HepG2 (cell line): ENCODE data around the gene SGK1. TPM values are rescaled to one million over a fixed set of nuclear protein-coding genes. Genes with fewer than 3 reads are reported as not detected.

Source experiments
- ATAC-seq: fragments of 200-7000 bp; cut with Tn5 transposase; 3 replicates; pipeline ENCODE4 v1.9.1; 2020; ENCODE audit warnings: mild to moderate bottlenecking, moderate library complexity
- BruUV-seq: library from RNA; stranded (reverse); fragments of 400-500 nt; replicated peaks from 2 replicates; lab custom pipeline; 2021; lab: Mats Ljungman, UMichigan
- CTCF ChIA-PET: fragments of 300-600 bp; formaldehyde crosslinking; extraction: SDS; loops from one replicate; lab custom pipeline; 2021; ENCODE audit warnings: low total read pairs, inconsistent platforms, low intra/inter-chr PET ratio; lab: Yijun Ruan, JAX
- POLR2A ChIA-PET: fragments of 350-600 bp; sonication (Branson Sonifier 250); formaldehyde crosslinking; loops from one replicate; lab custom pipeline; 2020; ENCODE audit warnings: antibody characterized with exemption, inconsistent platforms; lab: Yijun Ruan, JAX
- DNase-seq: peaks from one replicate; pipeline ENCODE4 v3.0.0-alpha.2; 2015; ENCODE audit warnings: low spot score
- FAIRE-seq: peaks from 3 replicates; lab custom pipeline; 2011; peaks lifted over from hg19 to GRCh38; lab: Jason Lieb, UNC
- H2AFZ ChIP-seq: one replicate; pipeline ENCODE4 v1.6.1; 2011; ENCODE audit warnings: low read length, inconsistent platforms
- H3K27ac ChIP-seq: fragments of 300-600 bp; 3 replicates; pipeline ENCODE4 v1.8.0; 2011; ENCODE audit warnings: mixed run types, mild to moderate bottlenecking, mixed read lengths, low read length, inconsistent platforms; ENCODE audit not compliant: insufficient read depth; ENCODE audit errors: extremely low read length
- H3K27me3 ChIP-seq, 2 experiments: fragments of 200-600 bp in 1 of 2; 2 replicates in 1 of 2; 3 replicates in 1 of 2; pipeline versions ENCODE4 v1.6.0 to v1.8.0; 2011; ENCODE audit warnings: low read length in 2 of 2, mild to moderate bottlenecking in 2 of 2, moderate library complexity in 2 of 2, inconsistent platforms in 1 of 2; ENCODE audit not compliant: insufficient read depth in 2 of 2, control insufficient read depth in 1 of 2
- H3K36me3 ChIP-seq, 2 experiments: fragments of 200-600 bp in 1 of 2; replicated peaks in 1 of 2; 2 replicates in 1 of 2; 3 replicates in 1 of 2; pipeline versions ENCODE4 v1.5.1 to v1.8.0; 2011; ENCODE audit warnings: low read length in 2 of 2, inconsistent platforms in 1 of 2; ENCODE audit not compliant: insufficient read depth in 2 of 2, control insufficient read depth in 1 of 2
- H3K4me1 ChIP-seq: 2 replicates; pipeline ENCODE4 v1.5.1; 2012; ENCODE audit warnings: low read length, inconsistent platforms; ENCODE audit not compliant: insufficient read depth
- H3K4me2 ChIP-seq: 2 replicates; pipeline ENCODE4 v1.6.0; 2011; ENCODE audit warnings: low read depth, low read length, inconsistent platforms
- H3K4me3 ChIP-seq, 3 experiments: fragments of 200-600 bp in 1 of 3; sonication (generic), shearing (Covaris generic) in 1 of 3; replicated peaks in 1 of 3; 2 replicates each; pipeline ENCODE4 v1.5.1; 2011 to 2016; ENCODE audit warnings: low read length in 3 of 3, inconsistent platforms in 2 of 3, low read depth in 2 of 3, mild to moderate bottlenecking in 2 of 3, control low read depth in 1 of 3, mixed read lengths in 1 of 3; ENCODE audit not compliant: insufficient read depth in 1 of 3
- H3K79me2 ChIP-seq: one replicate; pipeline ENCODE4 v1.6.1; 2011; ENCODE audit warnings: low read length, inconsistent platforms; ENCODE audit not compliant: insufficient read depth
- H3K9ac ChIP-seq: 2 replicates; pipeline ENCODE4 v1.6.0; 2011; ENCODE audit warnings: mild to moderate bottlenecking, low read depth, low read length, inconsistent platforms; ENCODE audit not compliant: insufficient read depth
- H3K9me3 ChIP-seq: 2 replicates; pipeline ENCODE4 v1.5.1; 2012; ENCODE audit warnings: mild to moderate bottlenecking, low read length
- H4K20me1 ChIP-seq: 2 replicates; pipeline ENCODE4 v1.6.0; 2011; ENCODE audit warnings: inconsistent platforms, mild to moderate bottlenecking, low read length, moderate library complexity; ENCODE audit not compliant: insufficient read depth
- ARHGAP35 ChIP-seq: sonication (generic); formaldehyde crosslinking; IDR thresholded peaks from 2 replicates; pipeline ENCODE4 v1.9.0; 2022; ENCODE audit warnings: mild to moderate bottlenecking, inconsistent platforms, moderate library complexity, missing genetic modification reagents, borderline replicate concordance
- ATM ChIP-seq: fragments of 450-650 bp; IDR thresholded peaks from 2 replicates; pipeline ENCODE4 v1.7.1; 2017; ENCODE audit warnings: mild to moderate bottlenecking, borderline replicate concordance
- BRCA1 ChIP-seq: sonication (generic); formaldehyde crosslinking; IDR thresholded peaks from 2 replicates; pipeline ENCODE4 v1.4.0; 2020; ENCODE audit warnings: missing genetic modification reagents
- ELF1 ChIP-seq: sonication (generic); formaldehyde crosslinking; IDR thresholded peaks from 2 replicates; pipeline ENCODE4 v1.4.0; 2020; ENCODE audit warnings: missing genetic modification reagents
- KAT7 ChIP-seq: IDR thresholded peaks from 2 replicates; pipeline ENCODE4 v1.6.1; 2018; ENCODE audit warnings: borderline replicate concordance, missing compliant biosample characterization
- MTF2 ChIP-seq: sonication (generic); formaldehyde crosslinking; IDR thresholded peaks from 2 replicates; pipeline ENCODE4 v1.5.0; 2020; ENCODE audit warnings: missing genetic modification reagents, borderline replicate concordance
- MYC ChIP-seq: sonication (generic); formaldehyde crosslinking; IDR thresholded peaks from 2 replicates; pipeline ENCODE4 v1.9.0; 2021; ENCODE audit warnings: missing genetic modification reagents, borderline replicate concordance
- NONO ChIP-seq, 2 experiments: fragments of 450-650 bp in 1 of 2; sonication (generic) in 1 of 2; formaldehyde crosslinking in 1 of 2; IDR thresholded peaks in 1 of 2; conservative IDR thresholded peaks in 1 of 2; 2 replicates each; pipeline versions ENCODE4 v1.6.1 to v1.8.0; 2017 to 2022; ENCODE audit warnings: mild to moderate bottlenecking in 1 of 2, missing genetic modification reagents in 1 of 2, moderate library complexity in 1 of 2
- POLR2AphosphoS2 ChIP-seq: IDR thresholded peaks from 2 replicates; pipeline ENCODE4 v1.6.1; 2011; ENCODE audit warnings: low read depth, low read length, improper control_type of control experiment
- SKIL ChIP-seq: sonication (generic); formaldehyde crosslinking; IDR thresholded peaks from 2 replicates; pipeline ENCODE4 v1.8.0; 2022; ENCODE audit warnings: missing genetic modification reagents, mild to moderate bottlenecking, moderate library complexity, borderline replicate concordance
- SPEN ChIP-seq: sonication (generic); formaldehyde crosslinking; IDR thresholded peaks from 2 replicates; pipeline ENCODE4 v1.5.1; 2020; ENCODE audit warnings: low read depth, mild to moderate bottlenecking, missing genetic modification reagents
- TARDBP ChIP-seq: sonication (generic); formaldehyde crosslinking; IDR thresholded peaks from 2 replicates; pipeline ENCODE4 v1.8.0; 2022; ENCODE audit warnings: mild to moderate bottlenecking, missing genetic modification reagents
- YEATS2 ChIP-seq: sonication (generic); formaldehyde crosslinking; IDR thresholded peaks from 2 replicates; pipeline ENCODE4 v1.4.0; 2020; ENCODE audit warnings: missing genetic modification reagents, borderline replicate concordance
- ZBTB7A ChIP-seq: sonication (generic); formaldehyde crosslinking; IDR thresholded peaks from 2 replicates; pipeline ENCODE4 v1.8.0; 2022; ENCODE audit warnings: mild to moderate bottlenecking, missing genetic modification reagents
- ZFP36 ChIP-seq: fragments of 150-350 bp; IDR thresholded peaks from 2 replicates; pipeline ENCODE4 v1.6.1; 2018; ENCODE audit warnings: borderline replicate concordance, low read length, low read depth; ENCODE audit not compliant: partially characterized antibody
- ZFP90 ChIP-seq: sonication (generic); formaldehyde crosslinking; IDR thresholded peaks from 2 replicates; pipeline ENCODE4 v1.8.0; 2022; ENCODE audit warnings: missing genetic modification reagents, mild to moderate bottlenecking, inconsistent platforms, borderline replicate concordance
- ZFY ChIP-seq: sonication (generic); formaldehyde crosslinking; IDR thresholded peaks from 2 replicates; pipeline ENCODE4 v1.4.0; 2020; ENCODE audit warnings: missing genetic modification reagents
- ZNF891 ChIP-seq: sonication (generic); formaldehyde crosslinking; IDR thresholded peaks from 2 replicates; pipeline ENCODE4 v1.5.0; 2020; ENCODE audit warnings: mild to moderate bottlenecking, missing genetic modification reagents
- WGBS: methylation state at CpG from one replicate; pipeline ENCODE4 v1.1.6; 2017; ENCODE audit warnings: low lambda C conversion rate; 5-methylcytosine and 5-hydroxymethylcytosine counted together
- in situ Hi-C: cut with HindIII; loops from 2 replicates; pipeline ENCODE4 v1.10.0; 2017; ENCODE audit warnings: low pct_unique_long_range_greater_than_20kb; ENCODE audit not compliant: extremely low pct_ligation_motif_present
- intact Hi-C: fragments of 100-400 bp; cut with micrococcal nuclease; formaldehyde crosslinking; loops from one replicate; pipeline ENCODE4 v1.10.0; 2022; ENCODE audit not compliant: unreplicated experiment
- polyA plus RNA-seq, 8 experiments: library from polyadenylated mRNA; depleted of rRNA in 3 of 8; stranded (reverse) in 7 of 8; unstranded in 1 of 8; fragments of >200 nt; fragmentation: Illumina TruSeq in 4 of 8; extraction: Trizol in 4 of 8; gene quantifications; 2 replicates each; pipeline versions ENCODE4 v1.2.1 to v1.2.3, GENCODE V29; 2011 to 2016; ENCODE audit warnings: low read depth in 4 of 8, missing spikeins in 1 of 8, mixed read lengths in 1 of 8; ENCODE audit not compliant: insufficient read depth in 1 of 8
- total RNA-seq, 5 experiments: library from RNA; depleted of rRNA; stranded (reverse); fragments of >200 nt; fragmentation: Illumina TruSeq; extraction: Trizol; gene quantifications; 2 replicates each; pipeline ENCODE4 v1.2.3, GENCODE V29; 2016; ENCODE audit warnings: low read depth in 1 of 5
- TF ChIP-seq, protein P1 (sequence below): sonication (generic); formaldehyde crosslinking; IDR thresholded peaks from 2 replicates; pipeline ENCODE4 v1.4.0; 2020; ENCODE audit warnings: missing genetic modification reagents

SGK1 gene
- total and polyA plus RNA-seq, 2 of the 13 experiments (the other 11 are each of a cell fraction or from before 2014, with no cell fraction given) = 56.1 to 56.2 TPM

- TF ChIP-seq, protein P1, sequence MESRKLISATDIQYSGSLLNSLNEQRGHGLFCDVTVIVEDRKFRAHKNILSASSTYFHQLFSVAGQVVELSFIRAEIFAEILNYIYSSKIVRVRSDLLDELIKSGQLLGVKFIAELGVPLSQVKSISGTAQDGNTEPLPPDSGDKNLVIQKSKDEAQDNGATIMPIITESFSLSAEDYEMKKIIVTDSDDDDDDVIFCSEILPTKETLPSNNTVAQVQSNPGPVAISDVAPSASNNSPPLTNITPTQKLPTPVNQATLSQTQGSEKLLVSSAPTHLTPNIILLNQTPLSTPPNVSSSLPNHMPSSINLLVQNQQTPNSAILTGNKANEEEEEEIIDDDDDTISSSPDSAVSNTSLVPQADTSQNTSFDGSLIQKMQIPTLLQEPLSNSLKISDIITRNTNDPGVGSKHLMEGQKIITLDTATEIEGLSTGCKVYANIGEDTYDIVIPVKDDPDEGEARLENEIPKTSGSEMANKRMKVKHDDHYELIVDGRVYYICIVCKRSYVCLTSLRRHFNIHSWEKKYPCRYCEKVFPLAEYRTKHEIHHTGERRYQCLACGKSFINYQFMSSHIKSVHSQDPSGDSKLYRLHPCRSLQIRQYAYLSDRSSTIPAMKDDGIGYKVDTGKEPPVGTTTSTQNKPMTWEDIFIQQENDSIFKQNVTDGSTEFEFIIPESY (CRISPR knock-in tag) = peak; percentile 45; the same call in 1 of the 2 replicates
- TF ChIP-seq MTF2 (CRISPR knock-in tag) = no peak
- peak; percentile 31; the same call in 1 of the 2 replicates for TF ChIP-seq ZFY (CRISPR knock-in tag)
- TF ChIP-seq SKIL (CRISPR knock-in tag) = no peak
These were observed 64.2 kb downstream of the SGK1 start (continued) for GRCh38 chr6:134253681-134254080.

DNA sequence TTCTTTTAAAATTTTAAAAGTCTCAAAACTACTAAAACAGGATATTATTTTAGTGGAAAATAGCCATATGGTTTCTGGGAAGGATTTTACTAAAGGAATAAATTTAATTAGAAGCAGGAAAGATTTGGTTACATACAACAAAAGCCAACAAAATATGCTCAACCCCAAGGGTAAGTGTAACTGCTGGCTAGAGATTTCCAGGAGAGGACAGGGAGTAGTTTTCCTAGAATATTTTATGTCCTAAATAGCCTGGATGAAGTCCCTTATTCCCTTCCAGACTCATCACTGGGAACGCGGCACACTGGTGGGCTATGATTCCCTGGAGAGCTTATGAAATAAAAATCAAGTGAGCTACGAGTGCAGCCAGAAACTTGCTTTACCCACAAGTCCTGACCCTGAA is 66.6 kb downstream of the SGK1 start:
- Histone ChIP-seq H4K20me1 (no peaks in the 10 kb centered on the region), H3K9ac (no peak overlapping the region), H3K36me3 (no peaks in the 10 kb centered on the region), H3K4me3 (no peak overlapping the region), H3K79me2 (no peaks in the 10 kb centered on the region), H2AFZ (no peak overlapping the region), H3K27me3 (no peaks in the 10 kb centered on the region), H3K27ac (no peak overlapping the region), H3K4me1 (peaks cover 86% of the 10 kb centered on the region), H3K9me3 (no peaks in the 10 kb centered on the region), H3K4me2 (no peak overlapping the region)
- ATAC-seq (no peak), DNase-seq (no peak), FAIRE-seq (no peak)
- ChIA-PET POLR2A (interaction anchor here (1.3 to 4.1 kb wide), 2 partner anchors 52 to 53 kb away, joined by 4 to 62 read pairs; no protein-coding TSS in a partner anchor), CTCF (no interaction called here)
- in situ Hi-C loops = loop anchor here (5.0 kb wide), 1 partner anchor 49 kb away; no protein-coding TSS in a partner anchor
- no TSS peak for BruUV-seq
- 95% methylated on average over 3 of the region's 3 CpGs for WGBS
- TF ChIP-seq ZFP36 (no peak), POLR2AphosphoS2 (no peak), KAT7 (CRISPR knock-in tag) (no peak), ZFP90 (CRISPR knock-in tag) (no peak), ATM (no peak), ZNF891 (no peak), ZBTB7A (no peak), ARHGAP35 (CRISPR knock-in tag) (no peak), BRCA1 (CRISPR knock-in tag) (no peak), TARDBP (CRISPR knock-in tag) (no peak), YEATS2 (CRISPR knock-in tag) (no peak), NONO (IDR thresholded peaks at IDR 0.05) (no peak), NONO (CRISPR knock-in tag; conservative IDR thresholded peaks at IDR 0.05) (no peak), MYC (CRISPR knock-in tag) (no peak), SPEN (no peak), ELF1 (no peak)
- intact Hi-C loops = no loop called here
